A673 (cell line): ENCODE data around the gene VTI1A.

Source experiments
- CTCF ChIP-seq: fragments of 300-800, 200-600 bp; sonication (generic); conservative IDR thresholded peaks from 2 replicates; pipeline ENCODE4 v1.5.1; 2017; ENCODE audit warnings: low read depth, mild to moderate bottlenecking, antibody characterized with exemption, low read length, moderate library complexity, mixed read lengths
- EZH2 ChIP-seq: fragments of 200-600 bp; sonication (generic); IDR thresholded peaks from 2 replicates; pipeline ENCODE4 v1.6.1; 2017; ENCODE audit warnings: borderline replicate concordance, low read depth, mild to moderate bottlenecking, mixed read lengths, antibody characterized with exemption, low read length; ENCODE audit not compliant: poor library complexity, severe bottlenecking

- TF ChIP-seq CTCF (no peak), EZH2 (no peak)
These were observed 40.9 kb downstream of the VTI1A start for GRCh38 chr10:112487964-112488363.
